ENCODE measurements around the gene SLC38A3.

DNA sequence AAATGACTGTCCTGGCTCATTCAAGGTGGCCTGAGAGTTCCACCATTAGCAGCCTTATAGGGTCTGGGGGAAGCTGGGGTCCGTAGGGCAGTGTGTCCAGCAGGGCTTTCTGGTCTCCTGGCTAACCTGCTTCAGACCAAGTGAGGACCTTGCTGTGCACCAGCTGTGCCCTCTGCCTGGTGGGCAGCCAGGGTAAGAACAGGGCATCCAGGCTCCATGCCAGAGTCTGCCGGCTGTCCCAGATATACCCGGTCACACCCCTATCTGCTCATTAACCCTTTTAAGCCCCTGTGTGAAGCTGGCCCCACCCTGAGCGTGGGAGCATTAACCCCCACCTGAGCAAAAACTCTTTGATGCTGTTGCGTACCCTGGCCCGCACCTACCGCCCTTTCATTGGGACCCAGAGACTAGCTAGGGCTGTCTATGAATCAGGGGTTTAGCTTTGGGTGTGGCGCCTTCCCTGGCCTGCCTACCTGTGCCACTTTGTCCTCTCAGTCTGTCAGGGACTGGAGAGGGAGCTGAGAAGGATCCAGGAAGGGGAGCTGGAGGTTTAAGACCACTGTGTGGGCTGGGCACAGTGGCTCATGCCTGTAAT is 32.3 kb upstream of the SLC38A3 start:
- TF ChIP-seq YY1 (IDR thresholded peaks at IDR 0.05; ENCODE audit: insufficient read depth, insufficient read length) (no peak), ZNF274 (IDR thresholded peaks at IDR 0.05; ENCODE audit: low read depth, low read length) (no peak)

Data from NT2/D1 (cell line).